Vagina (tissue), 2 donors: ENCODE results near the gene WT1.

Experiments
- CTCF ChIP-seq, 3 experiments: fragments of 450-650 bp in 2 of 3; fragments of 200-600 bp in 1 of 3; sonication (generic) in 1 of 3; IDR thresholded peaks; one replicate each; pipeline ENCODE4 v1.5.1; 2017 to 2019; ENCODE audit warnings: antibody characterized with exemption in 3 of 3, mild to moderate bottlenecking in 2 of 3, moderate library complexity in 2 of 3
- POLR2AphosphoS5 ChIP-seq, 2 donors: sonication (generic); formaldehyde crosslinking; IDR thresholded peaks; one replicate each; pipeline ENCODE4 v1.9.0; 2017; ENCODE audit warnings: antibody characterized with exemption in 2 of 2, mild to moderate bottlenecking in 2 of 2, low read depth in 1 of 2; ENCODE audit not compliant: insufficient read depth in 1 of 2

GRCh38 chr11:32358729-32359128, 76.6 kb downstream of the WT1 start:
- no peak for TF ChIP-seq CTCF (IDR thresholded peaks at IDR 0.05)
- no peak for TF ChIP-seq POLR2AphosphoS5 (IDR thresholded peaks at IDR 0.05; ENCODE audit: insufficient read depth in 1 of 2, low read depth in 1 of 2)
